ENCODE data around the gene BAIAP2L1. TPM values are rescaled to one million over a fixed set of nuclear protein-coding genes. Genes with fewer than 3 reads are reported as not detected.
A peak's percentile ranks its signal among the peaks of the same experiment; 100 is the strongest.

BAIAP2L1 gene
- total RNA-seq, 2 donors from 2014 or later = 30.5 to 38.4 TPM

GRCh38 chr7:98254951-98255610, 145.8 kb downstream of the BAIAP2L1 start:
- H3K4me1 Mint-ChIP-seq = peaks cover 18% of the 10 kb centered on the region
- Histone ChIP-seq H3K4me3 (ENCODE audit: low read length) (no peak overlapping the region), H3K9me3 (ENCODE audit: control insufficient read depth, low read length) (no peaks in the 10 kb centered on the region), H3K27me3 (ENCODE audit: control insufficient read depth, insufficient read depth, low read length, poor library complexity, severe bottlenecking) (no peaks in the 10 kb centered on the region), H3K27ac (ENCODE audit: low read depth, low read length) (no peak overlapping the region), H3K9ac (ENCODE audit: extremely low read depth, low read length, poor library complexity, severe bottlenecking) (no peak overlapping the region), H3K36me3 (ENCODE audit: control insufficient read depth, insufficient read depth, low read length) (no peaks in the 10 kb centered on the region), H3K4me1 (ENCODE audit: control insufficient read depth, insufficient read depth, low read length) (peaks cover 5% of the 10 kb centered on the region)
- no peak for TF ChIP-seq CTCF (conservative IDR thresholded peaks at IDR 0.05)
- no peak for DNase-seq
- no peaks in the 10 kb centered on the region for H3K9me3 Mint-ChIP-seq
- 90 to 94% methylated on average over 9 to 11 of the region's 11 CpGs for WGBS, 2 experiments (ENCODE audit: insufficient coverage in 1 of 2, insufficient read length in 1 of 2)
- H3K36me3 Mint-ChIP-seq (ENCODE audit: low read depth) = peaks cover 23% of the 10 kb centered on the region
- no peak overlapping the region for H3K27ac Mint-ChIP-seq
- no peak overlapping the region for H3K4me3 Mint-ChIP-seq
- no peaks in the 10 kb centered on the region for H3K27me3 Mint-ChIP-seq (ENCODE audit: insufficient read depth)

- Mint-ChIP-seq H3K36me3 (ENCODE audit: low read depth) (peaks cover 24% of the 10 kb centered on the region), H3K27ac (no peak overlapping the region), H3K9me3 (no peaks in the 10 kb centered on the region), H3K27me3 (ENCODE audit: insufficient read depth) (no peaks in the 10 kb centered on the region), H3K4me3 (no peak overlapping the region), H3K4me1 (peaks cover 18% of the 10 kb centered on the region)
- Histone ChIP-seq H3K9me3 (ENCODE audit: control insufficient read depth, low read length) (no peaks in the 10 kb centered on the region), H3K9ac (ENCODE audit: extremely low read depth, low read length, poor library complexity, severe bottlenecking) (no peak overlapping the region), H3K27ac (ENCODE audit: low read depth, low read length) (no peak overlapping the region), H3K36me3 (ENCODE audit: control insufficient read depth, insufficient read depth, low read length) (no peaks in the 10 kb centered on the region), H3K4me1 (ENCODE audit: control insufficient read depth, insufficient read depth, low read length) (peaks cover 5% of the 10 kb centered on the region), H3K4me3 (ENCODE audit: low read length) (no peak overlapping the region), H3K27me3 (ENCODE audit: control insufficient read depth, insufficient read depth, low read length, poor library complexity, severe bottlenecking) (no peaks in the 10 kb centered on the region)
- no peak for DNase-seq
- no peak for TF ChIP-seq CTCF (conservative IDR thresholded peaks at IDR 0.05)
- WGBS, 2 experiments (ENCODE audit: insufficient coverage in 1 of 2, insufficient read length in 1 of 2) = 97 to 100% methylated on average over 3 to 4 of the region's 4 CpGs
These were observed 146.4 kb downstream of the BAIAP2L1 start for GRCh38 chr7:98254516-98254915.

GRCh38 chr7:98252425-98253054, 148.3 kb downstream of the BAIAP2L1 start:
- H3K27me3 Mint-ChIP-seq (ENCODE audit: insufficient read depth) = no peaks in the 10 kb centered on the region
- peak overlapping the region; percentile 90 for H3K4me3 Mint-ChIP-seq
- no peaks in the 10 kb centered on the region for H3K9me3 Mint-ChIP-seq
- Histone ChIP-seq H3K27me3 (ENCODE audit: control insufficient read depth, insufficient read depth, low read length, poor library complexity, severe bottlenecking) (no peaks in the 10 kb centered on the region), H3K9me3 (ENCODE audit: control insufficient read depth, low read length) (no peaks in the 10 kb centered on the region), H3K36me3 (ENCODE audit: control insufficient read depth, insufficient read depth, low read length) (no peaks in the 10 kb centered on the region), H3K4me3 (ENCODE audit: low read length) (peak overlapping the region; percentile 87), H3K9ac (ENCODE audit: extremely low read depth, low read length, poor library complexity, severe bottlenecking) (peak overlapping the region; percentile 23), H3K27ac (ENCODE audit: low read depth, low read length) (no peak overlapping the region), H3K4me1 (ENCODE audit: control insufficient read depth, insufficient read depth, low read length) (peaks cover 5% of the 10 kb centered on the region)
- H3K4me1 Mint-ChIP-seq = peaks cover 18% of the 10 kb centered on the region
- WGBS, 2 experiments (ENCODE audit: insufficient coverage in 1 of 2, insufficient read length in 1 of 2) = 19 to 48% methylated on average over 13 to 31 of the region's 32 CpGs
- TF ChIP-seq CTCF (conservative IDR thresholded peaks at IDR 0.05) = no peak
- H3K27ac Mint-ChIP-seq = peak overlapping the region; percentile 80
- peaks cover 16% of the 10 kb centered on the region for H3K36me3 Mint-ChIP-seq (ENCODE audit: low read depth)
- DNase-seq = no peak
